ENCODE data around the gene TIMM23. TPM values are rescaled to one million over a fixed set of nuclear protein-coding genes. Genes with fewer than 3 reads are reported as not detected.

The TIMM23 gene
- total RNA-seq, 4 donors from 2014 or later, result 24.5 to 62.2 (median 43.5) TPM

DNA sequence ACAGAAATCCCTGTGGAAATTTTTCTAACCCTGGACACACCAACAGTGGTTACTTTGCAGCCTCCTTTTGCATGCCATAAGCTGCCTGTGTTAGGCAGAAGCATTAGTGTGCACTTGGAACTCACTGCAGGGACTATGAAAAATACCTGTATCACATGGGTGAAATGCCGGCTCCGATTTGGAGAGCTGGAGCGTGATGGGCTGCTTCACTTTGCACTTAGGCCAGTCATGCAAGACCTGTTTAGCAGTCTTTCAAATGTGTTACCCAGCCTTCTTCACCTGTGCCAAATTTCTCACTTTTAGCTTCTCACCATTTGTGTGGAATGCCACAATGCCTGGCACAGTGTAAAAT lies 46.9 kb downstream of the TIMM23 start:
- H3K4me3 ChIP-seq, result peak overlapping the region in 2 of 4 donors; percentile 2 to 7
- peak overlapping the region in 3 of 4 donors; percentile 37 to 73 (median 57) for H3K27ac ChIP-seq
- TF ChIP-seq POLR2A (IDR thresholded peaks at IDR 0.05), result no peak
- TF ChIP-seq, protein P1, sequence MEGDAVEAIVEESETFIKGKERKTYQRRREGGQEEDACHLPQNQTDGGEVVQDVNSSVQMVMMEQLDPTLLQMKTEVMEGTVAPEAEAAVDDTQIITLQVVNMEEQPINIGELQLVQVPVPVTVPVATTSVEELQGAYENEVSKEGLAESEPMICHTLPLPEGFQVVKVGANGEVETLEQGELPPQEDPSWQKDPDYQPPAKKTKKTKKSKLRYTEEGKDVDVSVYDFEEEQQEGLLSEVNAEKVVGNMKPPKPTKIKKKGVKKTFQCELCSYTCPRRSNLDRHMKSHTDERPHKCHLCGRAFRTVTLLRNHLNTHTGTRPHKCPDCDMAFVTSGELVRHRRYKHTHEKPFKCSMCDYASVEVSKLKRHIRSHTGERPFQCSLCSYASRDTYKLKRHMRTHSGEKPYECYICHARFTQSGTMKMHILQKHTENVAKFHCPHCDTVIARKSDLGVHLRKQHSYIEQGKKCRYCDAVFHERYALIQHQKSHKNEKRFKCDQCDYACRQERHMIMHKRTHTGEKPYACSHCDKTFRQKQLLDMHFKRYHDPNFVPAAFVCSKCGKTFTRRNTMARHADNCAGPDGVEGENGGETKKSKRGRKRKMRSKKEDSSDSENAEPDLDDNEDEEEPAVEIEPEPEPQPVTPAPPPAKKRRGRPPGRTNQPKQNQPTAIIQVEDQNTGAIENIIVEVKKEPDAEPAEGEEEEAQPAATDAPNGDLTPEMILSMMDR (IDR thresholded peaks at IDR 0.05), result no peak
- H3K36me3 ChIP-seq, result peaks cover 0 to 24% (median 0%) of the 10 kb centered on the region in 3 donors
- H3K4me1 ChIP-seq, result peaks cover 0 to 70% (median 9%) of the 10 kb centered on the region in 4 donors
- no peaks in the 10 kb centered on the region for H3K9me3 ChIP-seq
- no peak for DNase-seq
- H3K27me3 ChIP-seq, result no peaks in the 10 kb centered on the region

DNA sequence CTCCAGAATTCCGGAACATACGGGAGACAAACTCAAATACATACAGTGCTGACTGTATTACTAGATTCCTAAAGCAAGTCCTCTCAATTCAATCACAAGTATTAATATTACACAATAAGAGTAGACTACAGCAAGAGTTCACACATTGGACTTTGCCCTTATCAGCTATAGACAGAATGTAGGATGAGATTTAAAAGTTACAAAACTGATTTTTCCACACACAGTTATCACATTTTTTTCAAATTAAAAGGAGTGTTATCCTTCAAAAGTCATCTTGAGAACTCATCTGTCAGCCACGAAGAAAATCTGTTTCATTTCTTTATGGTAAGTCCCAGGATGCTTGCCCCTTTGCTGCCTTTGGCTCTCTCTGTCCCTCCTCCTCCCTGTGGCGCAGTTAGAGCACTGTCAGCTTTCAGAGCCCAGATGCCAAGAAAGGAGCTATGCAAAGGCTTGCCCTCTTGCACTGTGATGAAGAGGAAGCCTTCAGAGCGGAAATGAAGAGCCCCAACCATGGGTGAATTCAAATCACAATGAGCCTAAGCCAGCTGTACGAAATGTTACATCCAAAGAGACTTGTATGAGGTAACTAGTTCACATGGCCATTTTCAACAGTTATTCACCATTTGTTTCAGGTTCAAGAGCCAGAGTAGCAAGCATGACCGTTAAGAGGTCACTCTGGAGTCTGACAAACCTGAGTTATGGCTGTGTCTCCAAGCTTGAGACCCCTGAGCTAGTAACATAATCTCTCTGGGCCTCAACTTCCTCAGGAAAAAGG lies 47.5 kb downstream of the TIMM23 start:
- DNase-seq, result peak in 1 of 3 donors; percentile 59
- Histone ChIP-seq H3K36me3 (peaks cover 0 to 17% (median 0%) of the 10 kb centered on the region in 3 donors), H3K27me3 (no peaks in the 10 kb centered on the region), H3K4me1 (peaks cover 0 to 75% (median 9%) of the 10 kb centered on the region in 4 donors), H3K4me3 (peak overlapping the region in 2 of 4 donors; percentile 19 to 23), H3K9me3 (no peaks in the 10 kb centered on the region), H3K27ac (peak overlapping the region in 3 of 4 donors; percentile 37 to 73 (median 57))
- TF ChIP-seq, protein P1 (IDR thresholded peaks at IDR 0.05), result peak in 3 of 6 experiments; percentile 11 to 31 (median 19)
- no peak for TF ChIP-seq POLR2A (IDR thresholded peaks at IDR 0.05)

DNA sequence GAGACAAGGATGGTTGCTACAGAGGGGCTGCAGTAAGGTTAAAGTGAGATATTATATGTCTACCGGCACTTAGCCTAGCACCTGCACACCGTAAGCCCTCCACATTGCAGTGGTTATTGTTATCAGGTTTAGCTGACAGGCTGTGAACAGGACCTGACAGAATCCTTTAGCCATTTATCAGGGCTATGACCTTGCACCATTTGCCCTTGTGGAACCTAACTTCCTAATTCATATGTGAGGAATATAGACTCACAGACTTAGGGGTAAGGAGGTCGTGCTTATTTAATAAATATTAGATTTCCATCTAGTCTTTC lies 48.0 kb downstream of the TIMM23 start:
- Histone ChIP-seq H3K27me3 (no peaks in the 10 kb centered on the region), H3K27ac (peak overlapping the region in 3 of 4 donors; percentile 37 to 73 (median 57)), H3K36me3 (peaks cover 0 to 12% (median 0%) of the 10 kb centered on the region in 3 donors), H3K9me3 (no peaks in the 10 kb centered on the region), H3K4me3 (peak overlapping the region in 2 of 4 donors; percentile 19 to 23), H3K4me1 (peaks cover 0 to 80% (median 9%) of the 10 kb centered on the region in 4 donors)
- TF ChIP-seq POLR2A (IDR thresholded peaks at IDR 0.05), result no peak
- TF ChIP-seq, protein P1 (IDR thresholded peaks at IDR 0.05), result no peak
- no peak for DNase-seq

DNA sequence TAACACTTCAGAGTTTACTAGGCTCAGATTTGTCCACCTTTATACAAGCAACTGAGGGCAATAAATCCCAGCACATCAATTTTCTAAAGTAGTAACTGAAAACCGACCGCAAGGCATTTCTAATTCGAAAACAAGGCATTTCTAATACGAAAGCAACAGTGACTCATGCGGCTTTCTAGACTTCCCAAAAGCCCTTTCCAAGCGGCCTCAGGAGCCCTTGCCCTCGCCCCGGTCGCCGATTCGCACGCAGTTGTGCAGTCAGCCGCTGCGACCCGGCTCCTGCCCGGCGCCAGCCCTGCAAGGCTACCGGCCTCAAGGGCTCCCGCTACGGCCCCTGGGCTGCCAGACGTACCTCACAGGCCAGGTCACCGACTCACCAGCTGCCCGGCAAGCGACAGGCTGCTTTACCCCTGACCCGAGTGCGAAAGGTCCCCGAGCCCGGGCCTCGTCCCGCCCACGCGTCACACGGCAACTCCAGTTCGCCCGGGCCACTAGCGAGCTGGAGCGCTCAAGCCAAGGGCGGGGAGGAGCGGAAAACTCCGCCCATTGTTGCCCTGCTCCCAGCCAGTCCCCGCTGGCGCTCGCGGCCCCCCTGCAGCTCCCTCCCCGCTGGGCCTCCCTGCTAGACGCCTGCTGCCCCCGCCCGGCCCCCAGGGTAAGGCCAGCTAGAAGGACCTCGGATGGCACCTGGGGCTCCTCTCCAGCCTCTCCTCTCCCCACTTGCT lies 50.9 kb downstream of the TIMM23 start:
- no peaks in the 10 kb centered on the region for H3K36me3 ChIP-seq
- H3K9me3 ChIP-seq, result no peaks in the 10 kb centered on the region
- peak; percentile 83 to 97 (median 95) for DNase-seq
- H3K27ac ChIP-seq, result peak overlapping the region; percentile 72 to 85 (median 79)
- H3K4me1 ChIP-seq, result peaks cover 0 to 93% (median 13%) of the 10 kb centered on the region in 4 donors
- H3K4me3 ChIP-seq, result peak overlapping the region; percentile 53 to 72 (median 60)
- no peaks in the 10 kb centered on the region for H3K27me3 ChIP-seq
- TF ChIP-seq, protein P1 (IDR thresholded peaks at IDR 0.05), result peak in 2 of 6 experiments; percentile 17 to 20
- TF ChIP-seq POLR2A (IDR thresholded peaks at IDR 0.05), result peak; percentile 70 to 73

DNA sequence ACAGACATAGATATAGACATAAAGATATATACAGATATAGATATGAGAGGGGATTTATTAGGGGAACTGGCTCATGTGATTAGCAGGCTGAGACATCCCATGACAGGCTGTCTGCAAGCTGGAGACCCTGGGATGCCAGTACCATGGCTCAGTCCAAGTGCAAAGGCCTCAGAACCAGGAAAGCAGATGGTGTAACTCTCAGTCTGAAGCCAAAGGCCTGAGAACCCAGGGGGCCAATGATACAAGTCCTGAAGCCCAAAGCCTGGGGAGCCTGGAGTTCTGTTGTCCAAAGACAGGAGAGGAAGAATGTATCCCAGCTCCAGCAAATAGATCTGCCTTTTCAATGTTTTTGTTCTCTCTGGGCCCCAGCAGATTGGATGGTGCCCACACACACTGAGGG lies 52.7 kb downstream of the TIMM23 start:
- Histone ChIP-seq H3K27me3 (no peaks in the 10 kb centered on the region), H3K4me1 (peaks cover 0 to 88% (median 12%) of the 10 kb centered on the region in 4 donors), H3K4me3 (no peak overlapping the region), H3K27ac (peak overlapping the region in 1 of 4 donors; percentile 6), H3K9me3 (no peaks in the 10 kb centered on the region), H3K36me3 (no peaks in the 10 kb centered on the region)
- no peak for DNase-seq
- TF ChIP-seq POLR2A (IDR thresholded peaks at IDR 0.05), result no peak
- TF ChIP-seq, protein P1 (IDR thresholded peaks at IDR 0.05), result no peak

All from Peyer's patch (tissue), 4 donors.